Panc1 (cell line): ENCODE data around the gene NPL.

ENCODE experiments used
- POLR2AphosphoS5 ChIP-seq: IDR thresholded peaks from 2 replicates; pipeline ENCODE4 v1.6.1; 2012; ENCODE audit warnings: mild to moderate bottlenecking, low read depth, low read length, moderate library complexity
- TF ChIP-seq, protein P1 (sequence below): fragments of 450-650 bp; IDR thresholded peaks from 2 replicates; pipeline ENCODE4 v1.5.1; 2017; ENCODE audit warnings: mild to moderate bottlenecking
- TF ChIP-seq, protein P2 (sequence below), 2 experiments: IDR thresholded peaks; 2 replicates each; pipeline ENCODE4 v1.6.1; 2011 to 2012; ENCODE audit warnings: low read depth in 2 of 2, control low read depth in 1 of 2, low read length in 1 of 2, mild to moderate bottlenecking in 1 of 2, moderate library complexity in 1 of 2; ENCODE audit not compliant: insufficient read depth in 1 of 2

DNA sequence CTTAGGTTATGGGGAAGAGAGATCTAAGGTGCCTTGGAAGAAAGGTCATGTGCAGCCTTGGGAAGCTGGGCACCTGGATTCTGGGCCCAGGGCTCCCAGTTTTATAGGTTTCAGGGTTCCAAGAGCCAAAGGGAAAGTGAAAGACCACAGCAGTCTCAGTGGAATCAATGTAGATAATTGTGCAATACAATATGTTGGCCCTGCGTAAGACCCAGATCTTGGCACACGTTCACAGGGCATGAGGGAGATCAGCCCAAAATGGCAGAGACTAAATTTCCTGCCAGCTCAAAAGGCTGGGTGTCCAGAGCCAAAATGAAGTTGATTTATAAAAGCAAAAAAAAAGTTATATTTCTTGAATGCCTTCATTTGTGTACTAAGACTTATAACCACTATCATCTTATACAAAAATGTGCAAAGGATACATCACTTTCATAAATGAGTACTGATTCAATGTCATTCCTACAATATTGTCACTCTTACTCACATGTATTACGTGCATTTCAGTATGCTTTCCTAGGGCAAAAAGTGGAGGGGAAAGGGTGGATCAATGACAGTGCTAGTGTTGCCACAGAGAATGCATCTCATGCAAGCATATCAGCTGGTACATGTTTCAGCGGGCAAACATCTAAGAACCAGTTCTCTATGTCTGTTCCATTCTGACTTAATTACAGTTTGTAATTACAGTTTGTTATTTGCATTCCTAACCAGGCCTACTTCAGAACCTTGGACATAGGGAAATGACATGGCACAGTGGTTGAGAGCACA, 22.5 kb upstream of the NPL start:
- TF ChIP-seq POLR2AphosphoS5: no peak
- TF ChIP-seq, protein P1, sequence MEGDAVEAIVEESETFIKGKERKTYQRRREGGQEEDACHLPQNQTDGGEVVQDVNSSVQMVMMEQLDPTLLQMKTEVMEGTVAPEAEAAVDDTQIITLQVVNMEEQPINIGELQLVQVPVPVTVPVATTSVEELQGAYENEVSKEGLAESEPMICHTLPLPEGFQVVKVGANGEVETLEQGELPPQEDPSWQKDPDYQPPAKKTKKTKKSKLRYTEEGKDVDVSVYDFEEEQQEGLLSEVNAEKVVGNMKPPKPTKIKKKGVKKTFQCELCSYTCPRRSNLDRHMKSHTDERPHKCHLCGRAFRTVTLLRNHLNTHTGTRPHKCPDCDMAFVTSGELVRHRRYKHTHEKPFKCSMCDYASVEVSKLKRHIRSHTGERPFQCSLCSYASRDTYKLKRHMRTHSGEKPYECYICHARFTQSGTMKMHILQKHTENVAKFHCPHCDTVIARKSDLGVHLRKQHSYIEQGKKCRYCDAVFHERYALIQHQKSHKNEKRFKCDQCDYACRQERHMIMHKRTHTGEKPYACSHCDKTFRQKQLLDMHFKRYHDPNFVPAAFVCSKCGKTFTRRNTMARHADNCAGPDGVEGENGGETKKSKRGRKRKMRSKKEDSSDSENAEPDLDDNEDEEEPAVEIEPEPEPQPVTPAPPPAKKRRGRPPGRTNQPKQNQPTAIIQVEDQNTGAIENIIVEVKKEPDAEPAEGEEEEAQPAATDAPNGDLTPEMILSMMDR: no peak
- TF ChIP-seq, protein P2, sequence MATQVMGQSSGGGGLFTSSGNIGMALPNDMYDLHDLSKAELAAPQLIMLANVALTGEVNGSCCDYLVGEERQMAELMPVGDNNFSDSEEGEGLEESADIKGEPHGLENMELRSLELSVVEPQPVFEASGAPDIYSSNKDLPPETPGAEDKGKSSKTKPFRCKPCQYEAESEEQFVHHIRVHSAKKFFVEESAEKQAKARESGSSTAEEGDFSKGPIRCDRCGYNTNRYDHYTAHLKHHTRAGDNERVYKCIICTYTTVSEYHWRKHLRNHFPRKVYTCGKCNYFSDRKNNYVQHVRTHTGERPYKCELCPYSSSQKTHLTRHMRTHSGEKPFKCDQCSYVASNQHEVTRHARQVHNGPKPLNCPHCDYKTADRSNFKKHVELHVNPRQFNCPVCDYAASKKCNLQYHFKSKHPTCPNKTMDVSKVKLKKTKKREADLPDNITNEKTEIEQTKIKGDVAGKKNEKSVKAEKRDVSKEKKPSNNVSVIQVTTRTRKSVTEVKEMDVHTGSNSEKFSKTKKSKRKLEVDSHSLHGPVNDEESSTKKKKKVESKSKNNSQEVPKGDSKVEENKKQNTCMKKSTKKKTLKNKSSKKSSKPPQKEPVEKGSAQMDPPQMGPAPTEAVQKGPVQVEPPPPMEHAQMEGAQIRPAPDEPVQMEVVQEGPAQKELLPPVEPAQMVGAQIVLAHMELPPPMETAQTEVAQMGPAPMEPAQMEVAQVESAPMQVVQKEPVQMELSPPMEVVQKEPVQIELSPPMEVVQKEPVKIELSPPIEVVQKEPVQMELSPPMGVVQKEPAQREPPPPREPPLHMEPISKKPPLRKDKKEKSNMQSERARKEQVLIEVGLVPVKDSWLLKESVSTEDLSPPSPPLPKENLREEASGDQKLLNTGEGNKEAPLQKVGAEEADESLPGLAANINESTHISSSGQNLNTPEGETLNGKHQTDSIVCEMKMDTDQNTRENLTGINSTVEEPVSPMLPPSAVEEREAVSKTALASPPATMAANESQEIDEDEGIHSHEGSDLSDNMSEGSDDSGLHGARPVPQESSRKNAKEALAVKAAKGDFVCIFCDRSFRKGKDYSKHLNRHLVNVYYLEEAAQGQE (IDR thresholded peaks at IDR 0.05; ENCODE audit: insufficient read depth in 1 of 2, low read depth in 2 of 2, low read length in 1 of 2): no peak
